ENCODE data around the gene PCDHB1.

- TF ChIP-seq POLR2AphosphoS5 (IDR thresholded peaks at IDR 0.05; ENCODE audit: insufficient read depth, low read depth, low read length) (no peak), CTCF (IDR thresholded peaks at IDR 0.05; ENCODE audit: extremely low read depth in 1 of 2, insufficient read depth in 1 of 2, low read depth in 1 of 2, low read length in 2 of 2) (no peak), POLR2A (IDR thresholded peaks at IDR 0.05; ENCODE audit: low read depth, low read length) (no peak), MYC (IDR thresholded peaks at IDR 0.05; ENCODE audit: low read depth, low read length) (no peak), MAX (IDR thresholded peaks at IDR 0.05; ENCODE audit: insufficient read depth, insufficient read length) (no peak), JUN (IDR thresholded peaks at IDR 0.05; ENCODE audit: borderline replicate concordance, insufficient read depth, insufficient read length, low read depth) (no peak)
Measured at GRCh38 chr5:141039061-141039460, 12.1 kb upstream of the PCDHB1 start.
